K562 (cell line): ENCODE data around the gene TMED5. TPM values are rescaled to one million over a fixed set of nuclear protein-coding genes. Genes with fewer than 3 reads are reported as not detected.

Experiments used
- ATAC-seq: fragments of 200-7000 bp; cut with Tn5 transposase; 3 replicates; pipeline ENCODE4 v1.9.1; 2020; ENCODE audit warnings: moderate library complexity
- BruUV-seq: library from RNA; stranded (reverse); fragments of 400-500 nt; replicated peaks from 2 replicates; lab custom pipeline; 2021; lab: Mats Ljungman, UMichigan
- CTCF ChIA-PET: fragments of 300-600 bp; formaldehyde crosslinking; extraction: SDS; loops from one replicate; lab custom pipeline; 2021; ENCODE audit warnings: low intra/inter-chr PET ratio; lab: Yijun Ruan, JAX
- POLR2A ChIA-PET: fragments of 300-600, 350-650 bp; sonication (Branson Sonifier 250); formaldehyde crosslinking; extraction: SDS; loops from one replicate; lab custom pipeline; 2021; ENCODE audit warnings: antibody characterized with exemption, inconsistent platforms; lab: Yijun Ruan, JAX
- DNase-seq, 4 experiments: peaks; one replicate each; pipeline versions ENCODE4 v3.0.0 to v3.0.0-alpha.2; 2011 to 2018; ENCODE audit warnings: low spot score in 3 of 4, mixed read lengths in 3 of 4; ENCODE audit errors: extremely low read depth in 1 of 4
- FAIRE-seq: peaks from 2 replicates; lab custom pipeline; 2011; peaks lifted over from hg19 to GRCh38; lab: Jason Lieb, UNC
- H2AFZ ChIP-seq: 2 replicates; pipeline ENCODE4 v1.6.0; 2011; ENCODE audit warnings: low read depth, low read length, control low read depth, inconsistent platforms
- H3K27ac ChIP-seq: fragments of 200-600 bp; 3 replicates; pipeline ENCODE4 v1.8.0; 2011; ENCODE audit warnings: low read depth, mild to moderate bottlenecking, control low read depth, inconsistent platforms, low read length, moderate library complexity, mixed read lengths; ENCODE audit errors: extremely low read depth
- H3K27me3 ChIP-seq, 2 experiments: fragments of 300-600 bp in 1 of 2; 2 replicates in 1 of 2; 3 replicates in 1 of 2; pipeline versions ENCODE4 v1.6.0 to v1.8.0; 2011; ENCODE audit warnings: inconsistent platforms in 2 of 2, low read length in 2 of 2, mild to moderate bottlenecking in 1 of 2, mixed read lengths in 1 of 2, moderate library complexity in 1 of 2; ENCODE audit not compliant: control insufficient read depth in 2 of 2, insufficient read depth in 2 of 2
- H3K36me3 ChIP-seq: fragments of 300-600 bp; 3 replicates; pipeline ENCODE4 v1.8.0; 2011; ENCODE audit warnings: mild to moderate bottlenecking, low read length, inconsistent platforms; ENCODE audit not compliant: control insufficient read depth, insufficient read depth
- H3K4me1 ChIP-seq, 2 experiments: fragments of 200-600 bp in 1 of 2; replicated peaks in 1 of 2; 2 replicates in 1 of 2; 3 replicates in 1 of 2; pipeline versions ENCODE4 v1.5.1 to v1.8.0; 2011; ENCODE audit warnings: inconsistent platforms in 2 of 2, low read length in 2 of 2, mild to moderate bottlenecking in 1 of 2, mixed read lengths in 1 of 2, moderate library complexity in 1 of 2; ENCODE audit not compliant: control insufficient read depth in 2 of 2, insufficient read depth in 2 of 2
- H3K4me2 ChIP-seq: 2 replicates; pipeline ENCODE4 v1.6.1; 2011; ENCODE audit warnings: low read length, control low read depth, inconsistent platforms, mixed read lengths; ENCODE audit not compliant: insufficient read depth
- H3K4me3 ChIP-seq: fragments of 200-600 bp; sonication (generic), shearing (Covaris generic); 2 replicates; pipeline ENCODE4 v1.5.1; 2016; ENCODE audit warnings: control low read depth, inconsistent platforms
- H3K79me2 ChIP-seq: fragments of 200-600 bp; 3 replicates; pipeline ENCODE4 v1.8.0; 2011; ENCODE audit warnings: low read length, inconsistent platforms; ENCODE audit not compliant: control insufficient read depth, insufficient read depth
- H3K9ac ChIP-seq, 2 experiments: 2 replicates each; pipeline versions ENCODE4 v1.6.0 to v1.6.1; 2011; ENCODE audit warnings: low read depth in 2 of 2, low read length in 2 of 2, control low read depth in 1 of 2, inconsistent platforms in 1 of 2, mild to moderate bottlenecking in 1 of 2, mixed read lengths in 1 of 2; ENCODE audit not compliant: insufficient read depth in 1 of 2
- H3K9me1 ChIP-seq: one replicate; pipeline ENCODE4 v1.6.0; 2011; ENCODE audit warnings: inconsistent platforms, mild to moderate bottlenecking, low read length, moderate library complexity; ENCODE audit not compliant: control insufficient read depth, insufficient read depth
- H3K9me3 ChIP-seq: replicated peaks from 2 replicates; pipeline ENCODE4 v1.5.1; 2011; ENCODE audit warnings: low read depth, low read length, inconsistent platforms; ENCODE audit not compliant: control insufficient read depth, insufficient read depth
- H4K20me1 ChIP-seq: replicated peaks from 2 replicates; pipeline ENCODE4 v1.6.1; 2011; ENCODE audit warnings: low read length, inconsistent platforms, mixed read lengths; ENCODE audit not compliant: control insufficient read depth, insufficient read depth
- C11orf30 ChIP-seq: fragments of 450-650 bp; IDR thresholded peaks from 2 replicates; pipeline ENCODE4 v1.6.1; 2016; ENCODE audit warnings: low read depth, mild to moderate bottlenecking
- MAFF ChIP-seq: IDR thresholded peaks from 2 replicates; pipeline ENCODE4 v1.6.1; 2012; ENCODE audit warnings: low read length, improper control_type of control experiment
- MAFG ChIP-seq: fragments of 450-650 bp; conservative IDR thresholded peaks from 2 replicates; pipeline ENCODE4 v1.6.1; 2016; ENCODE audit warnings: missing genetic modification characterization, missing compliant biosample characterization
- NEUROD1 ChIP-seq: fragments of 150-350 bp; IDR thresholded peaks from 2 replicates; pipeline ENCODE4 v1.6.1; 2014; ENCODE audit warnings: borderline replicate concordance, low read length, low read depth; ENCODE audit not compliant: partially characterized antibody
- ZNF316 ChIP-seq: fragments of 450-650 bp; IDR thresholded peaks from 2 replicates; pipeline ENCODE4 v1.6.1; 2016
- WGBS: fragments of 100-300 bp; shearing (Covaris generic); methylation state at CpG from one replicate; pipeline ENCODE4 v1.1.6; 2016; ENCODE audit warnings: low coverage, mixed read lengths; ENCODE audit not compliant: insufficient coverage; ENCODE audit errors: missing lambda C conversion rate; 5-methylcytosine and 5-hydroxymethylcytosine counted together
- in situ Hi-C: fragments of 300-500 bp; cut with MboI; formaldehyde crosslinking; loops from 4 replicates; pipeline ENCODE4 v1.15.0; 2018; ENCODE audit warnings: inconsistent platforms, mixed read lengths
- intact Hi-C: fragments of 100-400 bp; cut with micrococcal nuclease; formaldehyde crosslinking; loops from 2 replicates; pipeline ENCODE4 v1.14.2; 2022
- polyA plus RNA-seq, 8 experiments: library from polyadenylated mRNA; depleted of rRNA in 4 of 8; stranded (reverse) in 5 of 8; unstranded in 3 of 8; fragments of >200 nt; fragmentation: Nextera tagmentation in 2 of 8; fragmentation: Illumina TruSeq in 1 of 8; extraction: Ambion mirVana in 2 of 8; extraction: Trizol in 1 of 8; gene quantifications; 2 replicates each; pipeline versions ENCODE4 v1.2.1 to v1.2.3, GENCODE V29; 2011 to 2014; ENCODE audit warnings: inconsistent platforms in 1 of 8, missing spikeins in 1 of 8
- total RNA-seq, 7 experiments: library from RNA; depleted of rRNA in 6 of 7; stranded (reverse); fragments of >200 nt in 6 of 7; fragmentation: Illumina TruSeq in 2 of 7; extraction: Trizol in 2 of 7; gene quantifications; 2 replicates each; pipeline versions ENCODE4 v1.2.1 to v1.2.3, GENCODE V29; 2011 to 2021; ENCODE audit warnings: low replicate concordance in 1 of 7

TMED5 gene
- total and polyA plus RNA-seq, 9 of the 15 experiments (the other 6 are each of a cell fraction or from before 2014, with no cell fraction given), result 28.7 to 83.7 (median 67.2) TPM

GRCh38 chr1:93194231-93194990 is 14.2 kb upstream of the TMED5 start:
- H3K36me3 ChIP-seq, result peaks cover 77% of the 10 kb centered on the region
- H3K9ac ChIP-seq, result no peak overlapping the region
- no peaks in the 10 kb centered on the region for H3K9me1 ChIP-seq
- no peak for FAIRE-seq
- TF ChIP-seq ZNF316 (peak; percentile 48; the same call in 1 of the 2 replicates), NEUROD1 (no peak), MAFG (tag) (peak; percentile 42), C11orf30 (peak; percentile 65), MAFF (0 out of 2 replicates have a peak, but pooled peaks have one; percentile 18)
- TF ChIP-seq, all 486 proteins: peak for 4
- WGBS, result 80% methylated on average over 4 of the region's 4 CpGs
- Histone ChIP-seq H3K27me3 (no peaks in the 10 kb centered on the region), H3K79me2 (no peaks in the 10 kb centered on the region), H3K9me3 (no peaks in the 10 kb centered on the region), H3K4me2 (no peak overlapping the region), H3K4me1 (0 out of 5 replicates have a peak, but pooled peaks cover 0 to 3% of the 10 kb centered on the region in 2 experiments), H3K4me3 (no peak overlapping the region), H2AFZ (no peak overlapping the region), H3K27ac (no peak overlapping the region), H4K20me1 (no peaks in the 10 kb centered on the region)
- DNase-seq, result no peak
- in situ Hi-C loops (no loop called here), intact Hi-C loops (no loop called here)
- BruUV-seq, result no TSS peak
- CTCF ChIA-PET, result no interaction called here
- POLR2A ChIA-PET, result interaction anchor here (1.3 kb wide), 1 partner anchor 12 kb away, joined by 3 read pairs; no protein-coding TSS in a partner anchor
- ATAC-seq, result no peak
